SU-DHL-6 (cell line): ENCODE results near the gene ALKBH4.
"Not testable (repeated sequence)": the region's sequence is repeated elsewhere in the genome, so short reads cannot be mapped to it uniquely, and the experiment has no call there.

Experiments used
- H2AFZ ChIP-seq: fragments of 200-600 bp; sonication (generic); 2 replicates; pipeline ENCODE4 v1.6.1; 2014; ENCODE audit warnings: low read depth, mild to moderate bottlenecking, moderate library complexity, mixed read lengths, antibody characterized with exemption, low read length; ENCODE audit not compliant: severe bottlenecking
- H3F3A ChIP-seq: fragments of 200-600 bp; shearing (Covaris generic); 2 replicates; pipeline ENCODE4 v1.6.0; 2016; ENCODE audit warnings: antibody characterized with exemption, mild to moderate bottlenecking; ENCODE audit not compliant: insufficient read depth
- H3K27ac ChIP-seq: fragments of 200-600 bp; sonication (generic); 2 replicates; pipeline ENCODE4 v1.5.1; 2016; ENCODE audit warnings: low read depth, mild to moderate bottlenecking, low read length, moderate library complexity, mixed read lengths
- H3K27me3 ChIP-seq: fragments of 200-600 bp; sonication (generic), shearing (Covaris generic); 2 replicates; pipeline ENCODE4 v1.6.0; 2014; ENCODE audit warnings: mild to moderate bottlenecking, low read length
- H3K36me3 ChIP-seq: fragments of 200-600 bp; sonication (generic); 2 replicates; pipeline ENCODE4 v1.6.1; 2014; ENCODE audit warnings: mild to moderate bottlenecking, low read length, mixed read lengths
- H3K4me2 ChIP-seq: fragments of 300-600, 200-600 bp; shearing (Covaris generic), sonication (generic); 2 replicates; pipeline ENCODE4 v1.6.0; 2014; ENCODE audit warnings: low read length, low read depth, mild to moderate bottlenecking; ENCODE audit not compliant: poor library complexity, severe bottlenecking
- H3K4me3 ChIP-seq: fragments of 200-600 bp; sonication (generic); 2 replicates; pipeline ENCODE4 v1.5.1; 2014; ENCODE audit warnings: antibody characterized with exemption, low read length, mild to moderate bottlenecking, mixed read lengths; ENCODE audit not compliant: insufficient read depth, poor library complexity, severe bottlenecking
- H3K79me2 ChIP-seq: fragments of 200-600 bp; sonication (generic); 2 replicates; pipeline ENCODE4 v1.6.1; 2014; ENCODE audit warnings: mild to moderate bottlenecking, low read length, moderate library complexity; ENCODE audit not compliant: insufficient read depth
- H3K9ac ChIP-seq: fragments of 200-600 bp; sonication (generic); 2 replicates; pipeline ENCODE4 v1.7.0; 2014; ENCODE audit warnings: mild to moderate bottlenecking, low read length
- H3K9me2 ChIP-seq: fragments of 200-600 bp; sonication (generic); replicated peaks from 2 replicates; pipeline ENCODE4 v1.6.1; 2014; ENCODE audit warnings: low read length; ENCODE audit not compliant: insufficient read depth
- H3K9me3 ChIP-seq: fragments of 200-600 bp; sonication (generic); 2 replicates; pipeline ENCODE4 v1.6.1; 2014; ENCODE audit warnings: low read length, mixed read lengths; ENCODE audit not compliant: insufficient read depth
- H4K20me1 ChIP-seq: fragments of 200-600 bp; sonication (generic); 2 replicates; pipeline ENCODE4 v1.6.1; 2014; ENCODE audit warnings: low read depth, mild to moderate bottlenecking, antibody characterized with exemption, low read length, moderate library complexity, mixed read lengths
- CTCF ChIP-seq: fragments of 200-600 bp; sonication (generic); IDR thresholded peaks from one replicate; pipeline ENCODE4 v1.5.1; 2017; ENCODE audit warnings: antibody characterized with exemption, mild to moderate bottlenecking, low read length, moderate library complexity; ENCODE audit not compliant: insufficient read depth, poor library complexity, severe bottlenecking
- EZH2phosphoT487 ChIP-seq: fragments of 200-600 bp; sonication (generic), shearing (Covaris generic); conservative IDR thresholded peaks from 2 replicates; pipeline ENCODE4 v1.6.1; 2018; ENCODE audit warnings: mild to moderate bottlenecking, antibody characterized with exemption, low read length, moderate library complexity, mixed read lengths

Gene ALKBH4

GRCh38 chr7:102456327-102456726 lies 8.3 kb downstream of the ALKBH4 start:
- Histone ChIP-seq H3K9me3 (no peaks in the 10 kb centered on the region), H2AFZ (no peak overlapping the region), H3K79me2 (no peaks in the 10 kb centered on the region), H3K27ac (no peak overlapping the region), H3K27me3 (no peaks in the 10 kb centered on the region), H3K4me3 (no peak overlapping the region), H3K9ac (no peak overlapping the region), H3F3A (peaks cover 5% of the 10 kb centered on the region; the same call in 1 of the 2 replicates), H3K9me2 (no peaks in the 10 kb centered on the region), H4K20me1 (no peaks in the 10 kb centered on the region), H3K4me2 (no peak overlapping the region), H3K36me3 (no peaks in the 10 kb centered on the region)
- TF ChIP-seq EZH2phosphoT487: no peak
- TF ChIP-seq CTCF: no peak

- no peak for TF ChIP-seq CTCF
- no peak for TF ChIP-seq EZH2phosphoT487
- Histone ChIP-seq H3K4me2 (no peak overlapping the region), H3K79me2 (no peaks in the 10 kb centered on the region), H3K9me3 (no peaks in the 10 kb centered on the region), H3K4me3 (no peak overlapping the region), H4K20me1 (no peaks in the 10 kb centered on the region), H3K9ac (no peak overlapping the region), H3K27me3 (no peaks in the 10 kb centered on the region), H3K36me3 (no peaks in the 10 kb centered on the region), H3K9me2 (no peaks in the 10 kb centered on the region), H3K27ac (no peak overlapping the region), H2AFZ (no peak overlapping the region), H3F3A (peaks cover 5% of the 10 kb centered on the region; the same call in 1 of the 2 replicates)
Observed at GRCh38 chr7:102455596-102455995, 9.1 kb downstream of the ALKBH4 start.

- H3K4me2 ChIP-seq, H3K27me3 ChIP-seq, H3F3A ChIP-seq, H4K20me1 ChIP-seq, H3K9me2 ChIP-seq, H3K9me3 ChIP-seq, H3K36me3 ChIP-seq, H3K27ac ChIP-seq, H3K9ac ChIP-seq, H3K79me2 ChIP-seq, H3K4me3 ChIP-seq, H2AFZ ChIP-seq: not testable (repeated sequence)
Observed at GRCh38 chr7:102454932-102455331, 9.7 kb downstream of the ALKBH4 start.

- Histone ChIP-seq H3F3A (peaks cover 5% of the 10 kb centered on the region; the same call in 1 of the 2 replicates), H3K4me3 (no peak overlapping the region), H3K79me2 (no peaks in the 10 kb centered on the region), H3K4me2 (no peak overlapping the region), H2AFZ (no peak overlapping the region), H3K9ac (no peak overlapping the region), H3K27ac (no peak overlapping the region), H3K36me3 (no peaks in the 10 kb centered on the region), H3K27me3 (no peaks in the 10 kb centered on the region), H3K9me3 (no peaks in the 10 kb centered on the region), H4K20me1 (no peaks in the 10 kb centered on the region), H3K9me2 (no peaks in the 10 kb centered on the region)
- no peak for TF ChIP-seq EZH2phosphoT487
- TF ChIP-seq CTCF: no peak
Observed at GRCh38 chr7:102454468-102454867, 10.2 kb downstream of the ALKBH4 start.
